GM12801 (cell line): ENCODE measurements around the gene SRSF8.

Experiments used
- TF ChIP-seq, protein P1 (sequence below): IDR thresholded peaks from one replicate; pipeline ENCODE4 v1.5.1; 2011; ENCODE audit warnings: control low read depth; ENCODE audit not compliant: insufficient read length; ENCODE audit errors: extremely low read depth

SRSF8 gene

DNA sequence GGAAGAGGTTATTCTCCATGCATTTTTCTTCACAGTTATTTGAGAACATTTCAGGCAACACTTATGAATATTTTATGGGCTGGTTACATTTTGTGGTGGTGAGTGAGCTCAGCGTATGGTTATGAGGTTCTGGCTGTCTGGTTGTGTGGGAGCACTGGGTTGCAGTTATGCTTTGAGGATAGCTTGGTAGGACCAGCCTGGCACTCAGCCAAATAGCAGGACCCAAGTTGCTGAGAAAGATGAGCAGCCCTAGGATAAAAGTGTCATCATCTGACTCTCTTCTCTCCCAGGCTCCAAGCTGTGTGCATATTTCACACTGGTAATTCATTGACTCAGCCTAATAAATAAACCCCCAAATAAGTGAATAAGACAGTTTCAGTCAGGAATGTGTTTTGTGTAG is 8.1 kb upstream of the SRSF8 start:
- TF ChIP-seq, protein P1, sequence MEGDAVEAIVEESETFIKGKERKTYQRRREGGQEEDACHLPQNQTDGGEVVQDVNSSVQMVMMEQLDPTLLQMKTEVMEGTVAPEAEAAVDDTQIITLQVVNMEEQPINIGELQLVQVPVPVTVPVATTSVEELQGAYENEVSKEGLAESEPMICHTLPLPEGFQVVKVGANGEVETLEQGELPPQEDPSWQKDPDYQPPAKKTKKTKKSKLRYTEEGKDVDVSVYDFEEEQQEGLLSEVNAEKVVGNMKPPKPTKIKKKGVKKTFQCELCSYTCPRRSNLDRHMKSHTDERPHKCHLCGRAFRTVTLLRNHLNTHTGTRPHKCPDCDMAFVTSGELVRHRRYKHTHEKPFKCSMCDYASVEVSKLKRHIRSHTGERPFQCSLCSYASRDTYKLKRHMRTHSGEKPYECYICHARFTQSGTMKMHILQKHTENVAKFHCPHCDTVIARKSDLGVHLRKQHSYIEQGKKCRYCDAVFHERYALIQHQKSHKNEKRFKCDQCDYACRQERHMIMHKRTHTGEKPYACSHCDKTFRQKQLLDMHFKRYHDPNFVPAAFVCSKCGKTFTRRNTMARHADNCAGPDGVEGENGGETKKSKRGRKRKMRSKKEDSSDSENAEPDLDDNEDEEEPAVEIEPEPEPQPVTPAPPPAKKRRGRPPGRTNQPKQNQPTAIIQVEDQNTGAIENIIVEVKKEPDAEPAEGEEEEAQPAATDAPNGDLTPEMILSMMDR: no peak

- TF ChIP-seq, protein P1: no peak
Observed at GRCh38 chr11:95059046-95059445, 7.7 kb upstream of the SRSF8 start.

- TF ChIP-seq, protein P1: no peak
Observed at GRCh38 chr11:95065336-95065735, 1.4 kb upstream of the SRSF8 start.

GRCh38 chr11:95067039-95067840 is 521 bp downstream of the SRSF8 start:
- TF ChIP-seq, protein P1: no peak

- TF ChIP-seq, protein P1: no peak
Observed at GRCh38 chr11:95067841-95068219, 1.1 kb downstream of the SRSF8 start.

- TF ChIP-seq, protein P1: no peak
Observed at GRCh38 chr11:95068549-95068948, 1.8 kb downstream of the SRSF8 start.

DNA sequence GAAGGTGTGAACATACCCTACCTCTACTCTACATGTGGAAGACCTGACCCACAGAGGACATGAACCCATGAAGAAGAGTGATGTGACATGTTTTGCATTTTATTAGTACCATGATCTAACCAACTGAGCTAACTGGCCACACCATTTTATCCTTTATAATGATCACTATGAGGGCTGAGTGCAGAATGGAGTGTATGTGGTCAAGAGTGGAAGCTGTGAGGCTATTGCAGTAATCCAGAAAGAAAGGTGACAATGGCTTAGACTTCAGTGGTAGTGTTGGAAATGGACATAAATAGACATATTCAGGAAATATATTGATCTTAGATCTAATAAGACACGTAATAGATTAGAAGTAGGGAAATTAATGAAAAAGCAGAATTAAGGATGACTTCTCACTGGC is 3.8 kb downstream of the SRSF8 start:
- TF ChIP-seq, protein P1: no peak
